HEK293 (cell line): ENCODE measurements around the gene TP53BP2.

ENCODE experiments used
- EGR2 ChIP-seq: fragments of 450-650 bp; formaldehyde crosslinking; IDR thresholded peaks from 2 replicates; pipeline ENCODE4 v1.5.1; 2016; ENCODE audit warnings: low read depth, missing biosample characterization, missing genetic modification characterization
- ELK4 ChIP-seq: IDR thresholded peaks from 2 replicates; pipeline ENCODE4 v1.6.1; 2011; ENCODE audit warnings: mild to moderate bottlenecking, low read depth, low read length, borderline replicate concordance
- FEZF1 ChIP-seq: fragments of 450-650 bp; formaldehyde crosslinking; IDR thresholded peaks from 2 replicates; pipeline ENCODE4 v1.5.1; 2016; ENCODE audit warnings: missing biosample characterization, missing genetic modification characterization
- GFI1B ChIP-seq: fragments of 450-650 bp; formaldehyde crosslinking; IDR thresholded peaks from 2 replicates; pipeline ENCODE4 v1.5.1; 2016; ENCODE audit warnings: missing biosample characterization, missing genetic modification characterization
- GLI4 ChIP-seq: fragments of 450-650 bp; formaldehyde crosslinking; IDR thresholded peaks from 2 replicates; pipeline ENCODE4 v1.5.1; 2016; ENCODE audit warnings: missing biosample characterization, missing genetic modification characterization
- GLIS2 ChIP-seq: fragments of 450-650 bp; formaldehyde crosslinking; IDR thresholded peaks from 2 replicates; pipeline ENCODE4 v1.5.1; 2016; ENCODE audit warnings: missing biosample characterization, missing genetic modification characterization
- MYNN ChIP-seq: fragments of 450-650 bp; formaldehyde crosslinking; IDR thresholded peaks from 2 replicates; pipeline ENCODE4 v1.5.1; 2016; ENCODE audit warnings: missing biosample characterization, missing genetic modification characterization, borderline replicate concordance
- PRDM10 ChIP-seq: fragments of 450-650 bp; formaldehyde crosslinking; IDR thresholded peaks from 2 replicates; pipeline ENCODE4 v1.5.1; 2016; ENCODE audit warnings: missing biosample characterization, missing genetic modification characterization
- SP2 ChIP-seq: fragments of 450-650 bp; formaldehyde crosslinking; IDR thresholded peaks from 2 replicates; pipeline ENCODE4 v1.5.1; 2016; ENCODE audit warnings: missing biosample characterization, missing genetic modification characterization
- TRIM28 ChIP-seq: IDR thresholded peaks from 2 replicates; pipeline ENCODE4 v1.6.1; 2011; ENCODE audit warnings: low read length, control low read depth, borderline replicate concordance
- TSHZ1 ChIP-seq: fragments of 450-650 bp; formaldehyde crosslinking; IDR thresholded peaks from 2 replicates; pipeline ENCODE4 v1.5.1; 2016; ENCODE audit warnings: missing biosample characterization, missing genetic modification characterization, borderline replicate concordance
- ZBTB1 ChIP-seq: fragments of 450-650 bp; formaldehyde crosslinking; IDR thresholded peaks from 2 replicates; pipeline ENCODE4 v1.5.1; 2016; ENCODE audit warnings: missing biosample characterization, missing genetic modification characterization
- ZFP3 ChIP-seq: fragments of 450-650 bp; formaldehyde crosslinking; IDR thresholded peaks from 2 replicates; pipeline ENCODE4 v1.5.1; 2016; ENCODE audit warnings: low read depth, missing biosample characterization, missing genetic modification characterization
- ZIC2 ChIP-seq: fragments of 450-650 bp; formaldehyde crosslinking; IDR thresholded peaks from 2 replicates; pipeline ENCODE4 v1.5.1; 2016; ENCODE audit warnings: missing biosample characterization, missing genetic modification characterization
- ZNF157 ChIP-seq: fragments of 450-650 bp; formaldehyde crosslinking; IDR thresholded peaks from 2 replicates; pipeline ENCODE4 v1.5.1; 2016; ENCODE audit warnings: missing biosample characterization, missing genetic modification characterization
- ZNF174 ChIP-seq: fragments of 450-650 bp; formaldehyde crosslinking; IDR thresholded peaks from 2 replicates; pipeline ENCODE4 v1.5.0; 2017; ENCODE audit warnings: missing biosample characterization, mild to moderate bottlenecking, missing genetic modification characterization
- ZNF175 ChIP-seq: fragments of 450-650 bp; formaldehyde crosslinking; IDR thresholded peaks from 2 replicates; pipeline ENCODE4 v1.5.1; 2016; ENCODE audit warnings: missing biosample characterization, missing genetic modification characterization
- ZNF18 ChIP-seq: fragments of 450-650 bp; formaldehyde crosslinking; IDR thresholded peaks from 2 replicates; pipeline ENCODE4 v1.5.1; 2016; ENCODE audit warnings: missing biosample characterization, missing genetic modification characterization
- ZNF335 ChIP-seq: fragments of 450-650 bp; formaldehyde crosslinking; conservative IDR thresholded peaks from 2 replicates; pipeline ENCODE4 v1.5.1; 2016; ENCODE audit warnings: missing biosample characterization, missing genetic modification characterization
- ZNF621 ChIP-seq: fragments of 450-650 bp; formaldehyde crosslinking; IDR thresholded peaks from 2 replicates; pipeline ENCODE4 v1.5.1; 2017; ENCODE audit warnings: missing biosample characterization, missing genetic modification characterization
- ZNF629 ChIP-seq: fragments of 450-650 bp; formaldehyde crosslinking; IDR thresholded peaks from 2 replicates; pipeline ENCODE4 v1.5.1; 2017; ENCODE audit warnings: missing biosample characterization, missing genetic modification characterization
- ZNF664 ChIP-seq: fragments of 450-650 bp; formaldehyde crosslinking; IDR thresholded peaks from 2 replicates; pipeline ENCODE4 v1.5.1; 2016; ENCODE audit warnings: missing biosample characterization, missing genetic modification characterization
- ZNF692 ChIP-seq: fragments of 450-650 bp; formaldehyde crosslinking; IDR thresholded peaks from 2 replicates; pipeline ENCODE4 v1.5.1; 2016; ENCODE audit warnings: missing biosample characterization, missing genetic modification characterization
- ZNF777 ChIP-seq: fragments of 450-650 bp; formaldehyde crosslinking; IDR thresholded peaks from 2 replicates; pipeline ENCODE4 v1.5.1; 2017; ENCODE audit warnings: missing biosample characterization, missing genetic modification characterization, borderline replicate concordance
- ZSCAN16 ChIP-seq: fragments of 450-650 bp; formaldehyde crosslinking; IDR thresholded peaks from 2 replicates; pipeline ENCODE4 v1.5.1; 2016; ENCODE audit warnings: missing biosample characterization, missing genetic modification characterization
- ZSCAN23 ChIP-seq: fragments of 450-650 bp; formaldehyde crosslinking; IDR thresholded peaks from 2 replicates; pipeline ENCODE4 v1.5.1; 2016; ENCODE audit warnings: missing biosample characterization, missing genetic modification characterization
- ZSCAN5A ChIP-seq: fragments of 450-650 bp; formaldehyde crosslinking; IDR thresholded peaks from 2 replicates; pipeline ENCODE4 v1.5.1; 2016; ENCODE audit warnings: missing biosample characterization, missing genetic modification characterization

TP53BP2 gene

GRCh38 chr1:223845037-223845809, 524 bp downstream of the TP53BP2 start (continued):
- TF ChIP-seq ZSCAN23 (tag by site-specific recombination) (no peak), ZSCAN5A (tag by site-specific recombination) (peak; percentile 97), SP2 (tag by site-specific recombination) (no peak; the same call in 1 of the 2 replicates), ZNF18 (tag by site-specific recombination) (no peak), ZNF174 (no peak; the same call in none of the 2 replicates), ZNF777 (tag by site-specific recombination) (no peak), FEZF1 (tag by site-specific recombination) (no peak), EGR2 (tag by site-specific recombination) (peak; percentile 75), GLI4 (no peak), PRDM10 (tag by site-specific recombination) (peak; percentile 9; the same call in 1 of the 2 replicates), TSHZ1 (tag by site-specific recombination) (no peak; the same call in 1 of the 2 replicates), ELK4 (no peak; the same call in 1 of the 2 replicates), ZBTB1 (tag by site-specific recombination) (peak; percentile 14; the same call in 1 of the 2 replicates), ZNF157 (tag by site-specific recombination) (no peak), TRIM28 (peak; percentile 45; the same call in 1 of the 2 replicates), GLIS2 (tag by site-specific recombination) (peak; percentile 68), ZNF175 (no peak), ZSCAN16 (tag by site-specific recombination) (no peak), ZNF629 (tag by site-specific recombination) (no peak), GFI1B (no peak), ZFP3 (tag by site-specific recombination) (no peak), ZNF335 (tag by site-specific recombination) (peak; percentile 95), MYNN (tag by site-specific recombination) (no peak), ZNF692 (tag by site-specific recombination) (peak; percentile 53), ZIC2 (tag by site-specific recombination) (no peak), ZNF664 (no peak), ZNF621 (tag by site-specific recombination) (no peak)
